B cell (primary cell): Measurements from ENCODE around the gene ANTXR1.

ENCODE experiments used
- CTCF ChIP-seq: fragments of 200-600 bp; IDR thresholded peaks from one replicate; pipeline ENCODE4 v1.8.0; 2022; ENCODE audit warnings: antibody characterized with exemption, mild to moderate bottlenecking
- EZH2 ChIP-seq: IDR thresholded peaks from 2 replicates; pipeline ENCODE4 v1.6.1; 2012; ENCODE audit warnings: borderline replicate concordance, low read depth, mild to moderate bottlenecking, moderate library complexity, low read length; ENCODE audit not compliant: insufficient read depth, poor library complexity, severe bottlenecking

DNA sequence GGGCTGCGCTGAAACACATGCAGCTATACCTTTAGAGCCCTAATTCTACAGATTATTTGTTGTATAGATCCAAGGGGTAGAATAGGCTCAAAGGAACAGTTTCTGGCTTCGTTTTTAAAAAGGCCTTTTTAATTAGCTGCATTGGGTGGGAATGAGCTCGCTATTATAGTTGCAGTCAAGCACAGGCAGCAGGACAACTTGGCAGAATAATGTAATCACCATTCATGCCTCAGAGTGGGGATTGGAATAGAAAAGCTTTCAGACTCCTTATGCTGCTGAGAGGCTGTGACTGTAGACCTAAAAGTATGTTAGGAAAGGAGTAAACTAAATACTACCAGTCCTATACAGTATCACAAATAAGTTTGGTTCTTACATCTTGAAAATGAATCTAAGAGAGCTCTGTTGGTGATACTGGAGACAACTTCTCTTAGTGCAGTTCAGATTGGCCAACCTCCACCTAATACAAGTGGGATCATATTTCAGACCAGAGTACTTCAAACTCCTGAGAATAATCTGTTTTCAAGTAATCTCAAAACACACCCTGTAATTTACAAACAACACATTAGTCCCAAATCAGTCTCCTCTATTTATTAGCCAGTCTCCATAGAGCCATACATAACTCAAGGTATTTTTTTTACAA lies 121.4 kb downstream of the ANTXR1 start:
- TF ChIP-seq CTCF (no peak), EZH2 (no peak)
